HUES48 (cell line): Measurements from ENCODE around the gene SLC24A3.

Experiments
- H3K27ac ChIP-seq: one replicate; pipeline ENCODE4 v1.7.0; 2013; ENCODE audit warnings: low read depth, low read length, inconsistent platforms
- H3K27me3 ChIP-seq: 2 replicates; pipeline ENCODE4 v1.6.1; 2013; ENCODE audit warnings: mild to moderate bottlenecking, low read length; ENCODE audit not compliant: control insufficient read depth, insufficient read depth
- H3K36me3 ChIP-seq: 2 replicates; pipeline ENCODE4 v1.6.1; 2013; ENCODE audit warnings: low read length; ENCODE audit not compliant: control insufficient read depth, insufficient read depth
- H3K4me1 ChIP-seq: 2 replicates; pipeline ENCODE4 v1.6.1; 2013; ENCODE audit warnings: mild to moderate bottlenecking, low read length; ENCODE audit not compliant: control insufficient read depth, insufficient read depth
- H3K4me3 ChIP-seq: 2 replicates; pipeline ENCODE4 v1.5.1; 2013; ENCODE audit warnings: mild to moderate bottlenecking, low read depth, low read length
- H3K9ac ChIP-seq: 2 replicates; pipeline ENCODE4 v1.6.1; 2013; ENCODE audit warnings: mild to moderate bottlenecking, low read depth, low read length, moderate library complexity
- H3K9me3 ChIP-seq: 2 replicates; pipeline ENCODE4 v1.6.1; 2013; ENCODE audit warnings: low read length; ENCODE audit not compliant: control insufficient read depth, insufficient read depth

SLC24A3 gene

DNA sequence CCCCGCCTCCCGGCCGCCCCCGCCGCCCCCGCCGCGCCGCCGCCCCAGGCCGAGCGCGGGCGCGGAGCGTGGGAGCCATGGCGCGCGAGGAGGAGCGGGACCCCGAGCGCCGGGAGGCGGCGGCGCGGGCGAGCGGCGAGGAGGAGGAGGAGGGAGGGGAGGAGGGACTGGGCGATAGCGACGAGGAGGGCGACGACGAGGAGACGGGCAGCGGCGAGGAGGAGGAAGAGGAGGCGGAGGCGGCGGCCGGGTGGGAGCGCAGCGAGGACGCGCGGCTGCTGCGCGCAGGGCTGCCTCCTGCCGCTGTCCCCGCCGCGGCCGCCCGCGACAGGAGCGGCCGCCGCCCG, at the start of gene SLC24A3:
Gene SLC24A3, plus strand, starts transcription at position 174 of the 347 bp plus-strand sequence.
- Histone ChIP-seq H3K9ac (no peak within 1 kb of the TSS), H3K36me3 (no peaks in the 10 kb centered on the region), H3K9me3 (no peaks in the 10 kb centered on the region), H3K4me1 (peaks cover 30% of the 10 kb centered on the region), H3K27ac (no peak within 1 kb of the TSS), H3K27me3 (peaks cover 48% of the 10 kb centered on the region), H3K4me3 (peak within 1 kb of the TSS; percentile 54)

DNA sequence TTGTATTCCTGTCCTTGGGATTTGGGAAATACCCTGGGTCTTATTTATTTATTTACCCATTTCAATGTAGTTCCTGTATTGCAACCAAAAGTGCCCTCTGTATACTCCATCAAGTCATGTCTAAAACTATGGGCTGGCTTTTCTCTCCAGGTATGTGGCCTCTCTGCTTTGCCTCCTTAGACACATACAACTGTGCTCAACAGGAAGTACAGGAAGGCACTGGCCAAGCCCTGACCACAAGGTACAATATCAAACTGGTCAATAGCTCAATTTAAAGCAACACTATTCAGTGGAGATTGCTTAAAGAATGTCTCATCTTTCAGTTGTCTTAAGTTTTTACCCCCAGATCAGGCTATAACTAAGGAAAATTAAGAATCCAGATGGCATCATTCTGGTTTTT, 42.3 kb upstream of the SLC24A3 start:
- Histone ChIP-seq H3K9me3 (peaks cover 28% of the 10 kb centered on the region), H3K9ac (no peak overlapping the region)

DNA sequence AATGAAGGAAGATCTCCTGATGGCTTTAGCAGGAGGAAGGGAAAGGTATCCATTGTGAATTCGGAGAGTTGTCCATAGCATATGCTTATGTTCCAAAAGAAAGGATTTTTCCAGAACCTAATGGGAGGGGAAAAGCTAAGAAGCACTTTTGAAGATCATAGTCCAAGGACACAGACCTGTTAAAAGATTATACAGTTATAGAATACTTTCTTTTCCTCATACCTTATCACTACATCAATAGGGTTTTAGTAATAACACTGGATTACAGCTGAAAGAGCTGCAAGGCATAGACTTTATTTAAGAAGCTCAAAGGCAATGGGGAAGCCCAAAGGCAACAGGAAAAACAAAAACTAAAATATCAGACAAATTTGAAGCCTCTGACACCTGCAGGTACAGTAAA, 39.8 kb upstream of the SLC24A3 start:
- Histone ChIP-seq H3K9me3 (peaks cover 24% of the 10 kb centered on the region), H3K4me1 (no peaks in the 10 kb centered on the region), H3K27me3 (no peaks in the 10 kb centered on the region)

More for the DNA sequence above, 42.3 kb upstream of the SLC24A3 start:
- Histone ChIP-seq H3K27me3 (no peaks in the 10 kb centered on the region), H3K36me3 (no peaks in the 10 kb centered on the region), H3K27ac (no peak overlapping the region), H3K4me1 (no peaks in the 10 kb centered on the region), H3K4me3 (no peak overlapping the region)

DNA sequence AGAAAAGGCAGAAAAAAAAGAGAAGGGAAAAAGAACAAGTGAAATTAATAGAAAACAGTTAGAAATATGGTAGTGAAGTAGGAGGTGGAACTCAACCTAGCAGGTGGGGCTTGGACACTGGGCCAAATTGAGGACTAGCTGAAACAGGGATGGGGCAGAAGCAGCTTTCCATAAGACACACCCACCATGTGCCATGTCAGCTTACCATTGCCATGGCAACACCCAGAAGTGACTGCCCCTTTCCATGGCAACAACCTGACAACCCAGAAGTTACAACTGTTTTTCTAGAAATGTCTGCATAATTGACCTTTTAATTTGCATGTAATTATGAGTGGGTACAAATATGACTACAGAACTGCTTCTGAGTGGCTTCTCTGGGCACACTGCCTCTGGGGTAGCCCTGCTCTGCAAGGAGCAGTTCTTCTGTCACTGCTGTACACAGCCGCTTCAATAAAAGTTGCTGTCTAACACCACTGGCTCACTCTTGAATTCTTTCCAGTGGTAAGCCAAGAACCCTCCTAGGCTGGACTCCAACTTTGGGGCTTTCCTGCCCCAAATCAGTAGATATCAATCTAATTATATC, 35.9 kb upstream of the SLC24A3 start:
- Histone ChIP-seq H3K27ac (no peak overlapping the region), H3K9ac (no peak overlapping the region), H3K4me1 (no peaks in the 10 kb centered on the region), H3K27me3 (no peaks in the 10 kb centered on the region), H3K36me3 (no peaks in the 10 kb centered on the region), H3K9me3 (peaks cover 2% of the 10 kb centered on the region; the same call in 1 of the 2 replicates), H3K4me3 (no peak overlapping the region)

More for the DNA sequence above, 39.8 kb upstream of the SLC24A3 start:
- H3K4me3 ChIP-seq, result no peak overlapping the region
- no peak overlapping the region for H3K27ac ChIP-seq
- no peaks in the 10 kb centered on the region for H3K36me3 ChIP-seq
- H3K9ac ChIP-seq, result no peak overlapping the region

DNA sequence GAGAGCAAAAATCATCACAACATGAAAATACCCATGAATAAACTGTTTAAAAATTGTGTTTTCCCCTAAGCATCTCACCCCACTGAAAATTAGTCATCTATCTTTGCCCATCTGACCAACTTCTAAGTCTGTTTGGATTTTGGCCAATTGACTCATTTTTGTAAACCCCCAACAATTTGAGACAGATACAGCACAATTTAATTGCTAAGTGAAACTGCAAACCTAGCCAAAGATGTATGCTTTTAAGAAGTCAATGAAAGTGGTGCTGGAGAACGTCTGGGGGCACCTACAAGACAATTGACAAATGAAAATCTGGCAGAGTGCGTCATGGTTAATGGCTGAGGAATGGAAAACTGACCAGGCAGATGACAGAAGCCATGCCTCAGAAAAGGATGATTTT, 30.9 kb upstream of the SLC24A3 start:
- H3K36me3 ChIP-seq, result no peaks in the 10 kb centered on the region
- H3K9ac ChIP-seq, result no peak overlapping the region
- H3K27me3 ChIP-seq, result no peaks in the 10 kb centered on the region
- no peaks in the 10 kb centered on the region for H3K9me3 ChIP-seq
- H3K27ac ChIP-seq, result no peak overlapping the region
- no peak overlapping the region for H3K4me3 ChIP-seq
- H3K4me1 ChIP-seq, result no peaks in the 10 kb centered on the region

DNA sequence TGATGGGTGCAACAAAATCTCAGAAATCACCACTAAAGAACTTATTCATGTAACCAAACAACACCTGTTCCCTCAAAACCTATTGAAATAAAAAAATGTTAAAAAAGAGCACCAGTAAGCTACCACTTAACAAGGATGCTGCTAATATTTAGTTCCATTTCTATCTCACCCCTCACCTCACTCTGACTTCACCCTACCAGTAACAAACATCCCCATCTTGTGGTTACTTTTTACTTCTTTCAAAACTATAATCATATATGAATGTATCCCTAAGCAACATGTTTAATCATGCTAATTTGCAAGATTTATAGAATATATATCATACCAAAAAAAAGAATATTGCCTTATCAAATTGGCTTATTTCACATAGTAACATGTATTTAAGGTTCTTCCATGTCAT, 27.4 kb upstream of the SLC24A3 start:
- H3K36me3 ChIP-seq, result no peaks in the 10 kb centered on the region
- H3K27me3 ChIP-seq, result no peaks in the 10 kb centered on the region
- no peak overlapping the region for H3K4me3 ChIP-seq
- H3K4me1 ChIP-seq, result no peaks in the 10 kb centered on the region
- no peak overlapping the region for H3K27ac ChIP-seq
- no peak overlapping the region for H3K9ac ChIP-seq
- no peaks in the 10 kb centered on the region for H3K9me3 ChIP-seq

DNA sequence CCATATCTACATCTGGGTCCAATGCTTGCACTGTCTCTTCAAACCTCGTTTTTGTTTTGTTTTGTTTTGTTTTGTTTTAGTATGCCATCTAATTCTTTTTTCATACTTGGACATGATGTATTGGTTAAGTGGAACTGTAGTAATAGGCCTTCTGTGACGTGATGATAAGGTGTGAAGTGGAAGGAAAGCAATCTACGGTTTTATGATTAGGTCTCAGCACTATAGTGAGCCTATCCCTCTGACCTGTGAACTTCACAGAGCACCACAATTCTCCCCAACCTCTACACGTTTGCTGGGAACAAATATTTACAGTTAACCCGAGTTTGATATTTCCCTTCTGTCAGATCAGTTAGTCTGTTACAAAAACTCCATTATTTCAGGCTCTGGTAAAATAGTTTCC, 19.1 kb upstream of the SLC24A3 start:
- Histone ChIP-seq H3K36me3 (no peaks in the 10 kb centered on the region), H3K4me1 (no peaks in the 10 kb centered on the region), H3K27me3 (no peaks in the 10 kb centered on the region), H3K9me3 (no peaks in the 10 kb centered on the region), H3K4me3 (no peak overlapping the region), H3K27ac (no peak overlapping the region), H3K9ac (no peak overlapping the region)

DNA sequence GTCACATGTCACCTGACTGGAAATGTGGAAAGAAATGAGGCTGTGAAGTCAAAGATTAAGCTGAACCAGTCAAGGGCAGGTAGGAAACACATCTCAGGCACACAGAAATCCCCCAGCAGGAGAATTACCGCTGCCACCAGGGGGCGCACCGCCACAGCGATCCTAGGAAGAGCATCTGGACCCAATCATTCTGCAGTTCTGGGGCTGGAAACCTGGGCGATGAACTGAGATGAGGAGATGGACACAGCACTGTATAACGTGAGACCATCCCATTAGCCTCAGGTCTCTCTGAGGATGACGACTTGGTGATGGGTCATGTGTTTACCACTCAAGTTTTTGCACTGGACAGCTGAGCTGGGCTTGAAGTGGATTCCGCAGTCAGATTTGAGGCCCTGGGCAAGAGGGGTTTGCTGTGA, 6.5 kb upstream of the SLC24A3 start:
- H3K4me3 ChIP-seq, result no peak overlapping the region
- H3K9me3 ChIP-seq, result no peaks in the 10 kb centered on the region
- H3K27me3 ChIP-seq, result peaks cover 14% of the 10 kb centered on the region
- H3K9ac ChIP-seq, result no peak overlapping the region
- H3K27ac ChIP-seq, result no peak overlapping the region
- H3K36me3 ChIP-seq, result no peaks in the 10 kb centered on the region
- peaks cover 37% of the 10 kb centered on the region for H3K4me1 ChIP-seq

DNA sequence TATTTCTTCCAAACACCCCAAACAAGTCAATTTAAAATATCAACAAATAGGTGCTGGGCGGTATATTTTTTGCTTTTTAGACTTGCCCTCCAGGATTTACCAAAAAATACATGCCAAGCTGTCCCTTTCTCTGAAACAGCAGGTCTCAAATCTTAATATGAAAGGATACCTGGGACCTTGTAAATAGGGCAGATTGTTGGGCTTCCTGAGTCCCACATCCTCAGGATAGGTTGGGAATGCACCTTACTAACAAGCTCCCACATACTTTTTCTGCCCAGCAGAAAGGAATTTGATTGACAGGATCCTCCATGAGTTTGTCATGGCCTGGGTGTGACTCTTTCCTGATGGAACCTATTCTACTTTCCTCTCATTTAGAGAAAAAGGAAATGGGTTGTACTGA, 4.9 kb upstream of the SLC24A3 start:
- Histone ChIP-seq H3K36me3 (no peaks in the 10 kb centered on the region), H3K9me3 (no peaks in the 10 kb centered on the region), H3K27ac (peak overlapping the region; percentile 44), H3K9ac (no peak overlapping the region), H3K27me3 (peaks cover 24% of the 10 kb centered on the region), H3K4me1 (peaks cover 45% of the 10 kb centered on the region), H3K4me3 (no peak overlapping the region)

DNA sequence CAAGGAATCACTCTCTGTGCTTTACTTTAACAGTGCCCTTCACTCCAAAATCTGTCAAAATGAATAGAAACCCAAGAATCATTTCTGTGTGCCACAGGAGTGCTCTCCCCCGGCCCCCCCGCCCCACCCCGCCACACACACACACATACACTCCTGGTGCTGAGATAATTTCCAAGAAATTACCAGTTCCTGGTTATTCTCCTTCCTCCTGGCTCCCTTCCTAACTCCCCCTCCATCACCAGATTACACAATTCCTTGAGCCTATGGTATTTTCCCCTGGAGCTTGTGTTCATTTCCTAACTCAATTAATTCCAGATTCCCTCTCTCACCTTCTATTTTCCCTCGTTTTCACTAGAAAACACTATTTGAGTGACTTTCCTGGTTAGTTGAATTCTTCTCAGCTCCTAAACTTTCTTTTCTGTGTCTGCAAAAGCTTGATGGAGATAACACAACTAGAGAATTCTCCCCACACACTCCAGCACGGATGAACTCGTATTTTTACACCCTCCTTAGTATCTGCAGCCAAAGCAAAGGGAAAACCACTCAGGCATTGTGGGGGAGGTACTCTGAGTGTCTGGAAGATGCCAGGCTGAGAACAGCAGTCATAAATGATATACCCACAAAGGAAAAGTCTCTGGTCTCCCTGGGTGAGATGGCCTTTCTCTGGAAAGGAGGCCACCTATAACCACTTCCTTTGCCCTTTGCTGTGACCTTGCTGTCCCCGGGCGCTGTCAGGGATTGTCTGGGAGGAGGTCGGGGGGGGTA, 1.9 kb upstream of the SLC24A3 start:
- H3K4me1 ChIP-seq, result peaks cover 48% of the 10 kb centered on the region
- H3K36me3 ChIP-seq, result no peaks in the 10 kb centered on the region
- H3K9me3 ChIP-seq, result no peaks in the 10 kb centered on the region
- no peak overlapping the region for H3K4me3 ChIP-seq
- no peak overlapping the region for H3K27ac ChIP-seq
- H3K27me3 ChIP-seq, result peaks cover 48% of the 10 kb centered on the region
- H3K9ac ChIP-seq, result no peak overlapping the region

DNA sequence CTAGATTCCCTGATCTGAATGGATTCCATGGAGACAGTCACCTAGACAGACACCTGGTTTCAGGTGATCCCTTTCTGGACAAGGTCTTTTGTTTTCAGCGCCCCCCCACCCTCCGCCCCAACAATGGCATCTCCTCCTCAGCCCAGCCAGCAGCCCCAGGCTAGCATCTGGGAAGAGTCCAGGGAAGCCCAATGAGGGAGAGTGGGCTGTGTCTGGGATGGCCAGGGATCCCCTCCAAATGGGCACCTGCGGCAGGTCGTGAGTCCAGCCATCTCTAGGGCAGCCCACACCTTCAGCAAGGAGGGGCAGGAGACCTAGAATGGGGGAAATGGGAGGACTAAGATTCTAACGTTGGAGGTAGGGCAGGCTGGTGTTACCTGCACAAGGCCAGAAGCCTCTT, 1.2 kb upstream of the SLC24A3 start:
- no peaks in the 10 kb centered on the region for H3K9me3 ChIP-seq
- no peak overlapping the region for H3K27ac ChIP-seq
- no peaks in the 10 kb centered on the region for H3K36me3 ChIP-seq
- peaks cover 48% of the 10 kb centered on the region for H3K27me3 ChIP-seq
- H3K9ac ChIP-seq, result no peak overlapping the region
- H3K4me1 ChIP-seq, result peaks cover 41% of the 10 kb centered on the region
- peak overlapping the region; percentile 54 for H3K4me3 ChIP-seq
